ENCODE measurements around the gene FLII. TPM values are rescaled to one million over a fixed set of nuclear protein-coding genes. Genes with fewer than 3 reads are reported as not detected.

FLII gene
- total RNA-seq, 1 experiment from 2014 or later, result 298 TPM

DNA sequence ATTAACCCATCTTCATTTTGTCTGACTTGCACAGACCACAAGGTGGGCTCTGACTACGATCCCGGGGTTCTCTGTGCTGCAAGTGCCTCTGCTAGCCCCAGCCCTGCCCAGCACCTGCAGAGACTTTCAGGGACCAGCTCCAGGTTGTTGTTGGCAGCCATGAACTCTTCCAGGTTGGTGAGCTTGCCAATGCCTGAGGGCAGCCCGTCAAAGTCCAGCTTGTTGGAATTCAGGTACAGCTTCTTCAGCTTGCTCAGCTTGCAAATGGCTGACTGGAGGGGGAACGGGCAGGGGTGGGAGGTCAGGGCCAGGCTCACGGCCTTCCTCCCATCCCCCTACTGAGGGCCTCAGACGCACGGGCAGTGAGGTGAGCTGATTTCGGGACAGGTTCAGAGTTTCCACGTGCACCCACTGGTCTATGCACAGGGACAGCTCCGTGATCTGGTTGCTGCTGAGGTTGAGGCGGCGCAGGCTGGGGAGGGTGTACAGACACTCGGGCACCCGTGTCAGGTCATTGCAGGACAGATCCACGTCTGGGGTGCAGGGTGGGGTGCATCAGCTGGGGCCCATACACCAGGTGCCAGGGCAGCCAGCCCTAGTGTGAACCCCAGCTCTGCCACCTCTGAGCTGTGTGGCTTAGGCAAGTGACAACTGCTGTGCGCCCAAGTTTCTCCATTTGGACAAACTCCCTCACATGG is 5.2 kb downstream of the FLII start:
- no peaks in the 10 kb centered on the region; the same call in 1 of the 2 replicates for H3K79me2 ChIP-seq (ENCODE audit: insufficient read depth, low read length)
- no peak overlapping the region for H3K4me3 Mint-ChIP-seq

More for the DNA sequence above, 5.2 kb downstream of the FLII start:
- no peak overlapping the region for H3K4me2 ChIP-seq (ENCODE audit: insufficient read depth, insufficient read length, low read length)
- H3T11ph ChIP-seq (ENCODE audit: low read length), result no peak overlapping the region
- H3K56ac ChIP-seq (ENCODE audit: insufficient read length, low read depth, low read length), result no peak overlapping the region
- H3K4ac ChIP-seq (ENCODE audit: low read depth, low read length), result no peak overlapping the region
- no peaks in the 10 kb centered on the region for H3K4me1 ChIP-seq (ENCODE audit: insufficient read depth, low read length)
- Mint-ChIP-seq H3K4me1 (peaks cover 17 to 23% of the 10 kb centered on the region in 2 experiments), H3K36me3 (ENCODE audit: insufficient read depth in 1 of 3, low read depth in 3 of 3) (peaks cover 31 to 80% (median 80%) of the 10 kb centered on the region in 3 experiments; a peak in 6 of 7 replicates), H3K27me3 (ENCODE audit: low read depth) (no peaks in the 10 kb centered on the region), H3K9me3 (no peaks in the 10 kb centered on the region), H3K27ac (no peak overlapping the region)
- H4K5ac ChIP-seq (ENCODE audit: insufficient read length, low read depth, low read length), result no peak overlapping the region
- no peak overlapping the region for H4K8ac ChIP-seq (replicated peaks; ENCODE audit: insufficient read length, low read depth, low read length)
- no peaks in the 10 kb centered on the region for H4K20me1 ChIP-seq (ENCODE audit: control insufficient read depth, insufficient read depth, insufficient read length)
- H3K18ac ChIP-seq (ENCODE audit: insufficient read length, low read depth, low read length), result no peak overlapping the region
- no peak for DNase-seq
- H2BK12ac ChIP-seq (ENCODE audit: insufficient read length, low read depth, low read length), result no peak overlapping the region
- no peaks in the 10 kb centered on the region for H3K79me1 ChIP-seq (ENCODE audit: insufficient read depth, low read depth, low read length, poor library complexity, severe bottlenecking)
- H2BK20ac ChIP-seq (ENCODE audit: low read depth, low read length, poor library complexity, severe bottlenecking), result no peak overlapping the region
- H3K27me3 ChIP-seq (ENCODE audit: insufficient read depth, low read length), result no peaks in the 10 kb centered on the region
- H4K91ac ChIP-seq (ENCODE audit: insufficient read length, low read depth, low read length), result no peak overlapping the region
- no peak overlapping the region for H3K9ac ChIP-seq (ENCODE audit: extremely low read depth, insufficient read length, low read length)
- TF ChIP-seq, protein P1, sequence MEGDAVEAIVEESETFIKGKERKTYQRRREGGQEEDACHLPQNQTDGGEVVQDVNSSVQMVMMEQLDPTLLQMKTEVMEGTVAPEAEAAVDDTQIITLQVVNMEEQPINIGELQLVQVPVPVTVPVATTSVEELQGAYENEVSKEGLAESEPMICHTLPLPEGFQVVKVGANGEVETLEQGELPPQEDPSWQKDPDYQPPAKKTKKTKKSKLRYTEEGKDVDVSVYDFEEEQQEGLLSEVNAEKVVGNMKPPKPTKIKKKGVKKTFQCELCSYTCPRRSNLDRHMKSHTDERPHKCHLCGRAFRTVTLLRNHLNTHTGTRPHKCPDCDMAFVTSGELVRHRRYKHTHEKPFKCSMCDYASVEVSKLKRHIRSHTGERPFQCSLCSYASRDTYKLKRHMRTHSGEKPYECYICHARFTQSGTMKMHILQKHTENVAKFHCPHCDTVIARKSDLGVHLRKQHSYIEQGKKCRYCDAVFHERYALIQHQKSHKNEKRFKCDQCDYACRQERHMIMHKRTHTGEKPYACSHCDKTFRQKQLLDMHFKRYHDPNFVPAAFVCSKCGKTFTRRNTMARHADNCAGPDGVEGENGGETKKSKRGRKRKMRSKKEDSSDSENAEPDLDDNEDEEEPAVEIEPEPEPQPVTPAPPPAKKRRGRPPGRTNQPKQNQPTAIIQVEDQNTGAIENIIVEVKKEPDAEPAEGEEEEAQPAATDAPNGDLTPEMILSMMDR (conservative IDR thresholded peaks at IDR 0.05), result no peak
- H3K23me2 ChIP-seq (ENCODE audit: insufficient read length, low read depth, low read length, poor library complexity, severe bottlenecking), result peaks cover 6% of the 10 kb centered on the region
- no peak overlapping the region for H3K27ac ChIP-seq (ENCODE audit: insufficient read length, low read depth, low read length)
- no peaks in the 10 kb centered on the region for H3K9me3 ChIP-seq (ENCODE audit: control insufficient read depth, low read depth, low read length)
- H2BK5ac ChIP-seq (ENCODE audit: insufficient read length, low read length), result no peak overlapping the region
- no peak overlapping the region for H2AFZ ChIP-seq (ENCODE audit: low read length)
- H2BK15ac ChIP-seq (ENCODE audit: low read depth, low read length), result no peak overlapping the region
- no peak overlapping the region for H2AK5ac ChIP-seq (ENCODE audit: insufficient read length, low read length)
- no CpG with 5 or more reads among the region's 16 CpGs for WGBS (ENCODE audit: extremely low coverage, insufficient read length, low lambda C conversion rate)
- no peak overlapping the region for H3K14ac ChIP-seq (ENCODE audit: insufficient read depth, low read length)
- H2BK120ac ChIP-seq (ENCODE audit: low read depth, low read length, poor library complexity, severe bottlenecking), result no peak overlapping the region
- H3K23ac ChIP-seq (ENCODE audit: insufficient read length, low read depth, low read length), result no peak overlapping the region
